MCF 10A (cell line): ENCODE results near the gene TPMT. TPM values are rescaled to one million over a fixed set of nuclear protein-coding genes. Genes with fewer than 3 reads are reported as not detected.

Experiments
- BruUV-seq: library from RNA; stranded (reverse); fragments of 400-500 nt; replicated peaks from 2 replicates; lab custom pipeline; 2021; lab: Mats Ljungman, UMichigan
- CTCF ChIA-PET: fragments of 300-600 bp; sonication (Branson Sonifier 250); formaldehyde crosslinking; extraction: SDS; loops from one replicate; lab custom pipeline; 2021; ENCODE audit warnings: antibody characterized with exemption, inconsistent platforms; lab: Yijun Ruan, JAX
- POLR2A ChIA-PET: fragments of 300-600, 350-650 bp; sonication (Branson Sonifier 250); formaldehyde crosslinking; extraction: SDS; loops from one replicate; lab custom pipeline; 2020; ENCODE audit warnings: antibody characterized with exemption, inconsistent platforms; lab: Yijun Ruan, JAX
- DNase-seq: peaks from one replicate; pipeline ENCODE4 v3.0.0-alpha.2; 2018; ENCODE audit not compliant: unreplicated experiment
- H3K27ac Mint-ChIP-seq: one replicate; pipeline ENCODE4 v1.8.0; 2022; ENCODE audit warnings: mild to moderate bottlenecking, low read depth, mixed read lengths; ENCODE audit not compliant: unreplicated experiment
- H3K27me3 Mint-ChIP-seq: one replicate; pipeline ENCODE4 v1.8.0; 2022; ENCODE audit warnings: mixed read lengths; ENCODE audit not compliant: insufficient read depth, unreplicated experiment
- H3K36me3 Mint-ChIP-seq: one replicate; pipeline ENCODE4 v1.8.0; 2022; ENCODE audit warnings: mild to moderate bottlenecking, moderate library complexity, mixed read lengths; ENCODE audit not compliant: insufficient read depth, unreplicated experiment
- H3K4me1 Mint-ChIP-seq: one replicate; pipeline ENCODE4 v1.8.0; 2022; ENCODE audit warnings: mixed read lengths; ENCODE audit not compliant: insufficient read depth, unreplicated experiment
- H3K4me3 Mint-ChIP-seq: one replicate; pipeline ENCODE4 v1.8.0; 2022; ENCODE audit warnings: mild to moderate bottlenecking, moderate library complexity, mixed read lengths; ENCODE audit not compliant: unreplicated experiment
- H3K9me3 Mint-ChIP-seq: one replicate; pipeline ENCODE4 v1.8.0; 2022; ENCODE audit warnings: mixed read lengths; ENCODE audit not compliant: unreplicated experiment
- intact Hi-C: fragments of 100-400 bp; cut with micrococcal nuclease; formaldehyde crosslinking; loops from 2 replicates; pipeline ENCODE4 v1.14.1; 2022
- total RNA-seq: library from RNA; stranded (reverse); gene quantifications from 2 replicates; pipeline ENCODE4 v1.2.3, GENCODE V29; 2022
- TF ChIP-seq, protein P1 (sequence below): fragments of 200-600 bp; IDR thresholded peaks from one replicate; pipeline ENCODE4 v1.8.0; 2022; ENCODE audit warnings: antibody characterized with exemption, mild to moderate bottlenecking; ENCODE audit not compliant: unreplicated experiment

Gene TPMT
- total RNA-seq, 1 experiment from 2014 or later, result 8.7 TPM

GRCh38 chr6:18081025-18081668 lies 73.7 kb downstream of the TPMT start:
- CTCF ChIA-PET, result interaction anchor here (0.6 kb wide), 1 partner anchor 88 kb away, joined by 3 read pairs; no protein-coding TSS in a partner anchor
- POLR2A ChIA-PET, result no interaction called here
- no peak overlapping the region for H3K27ac Mint-ChIP-seq
- intact Hi-C loops, result no loop called here
- DNase-seq, result no peak
- no peak overlapping the region for H3K4me3 Mint-ChIP-seq
- no peaks in the 10 kb centered on the region for H3K27me3 Mint-ChIP-seq
- no peaks in the 10 kb centered on the region for H3K9me3 Mint-ChIP-seq
- H3K4me1 Mint-ChIP-seq, result no peaks in the 10 kb centered on the region
- H3K36me3 Mint-ChIP-seq, result no peaks in the 10 kb centered on the region
- no TSS peak for BruUV-seq
- TF ChIP-seq, protein P1, sequence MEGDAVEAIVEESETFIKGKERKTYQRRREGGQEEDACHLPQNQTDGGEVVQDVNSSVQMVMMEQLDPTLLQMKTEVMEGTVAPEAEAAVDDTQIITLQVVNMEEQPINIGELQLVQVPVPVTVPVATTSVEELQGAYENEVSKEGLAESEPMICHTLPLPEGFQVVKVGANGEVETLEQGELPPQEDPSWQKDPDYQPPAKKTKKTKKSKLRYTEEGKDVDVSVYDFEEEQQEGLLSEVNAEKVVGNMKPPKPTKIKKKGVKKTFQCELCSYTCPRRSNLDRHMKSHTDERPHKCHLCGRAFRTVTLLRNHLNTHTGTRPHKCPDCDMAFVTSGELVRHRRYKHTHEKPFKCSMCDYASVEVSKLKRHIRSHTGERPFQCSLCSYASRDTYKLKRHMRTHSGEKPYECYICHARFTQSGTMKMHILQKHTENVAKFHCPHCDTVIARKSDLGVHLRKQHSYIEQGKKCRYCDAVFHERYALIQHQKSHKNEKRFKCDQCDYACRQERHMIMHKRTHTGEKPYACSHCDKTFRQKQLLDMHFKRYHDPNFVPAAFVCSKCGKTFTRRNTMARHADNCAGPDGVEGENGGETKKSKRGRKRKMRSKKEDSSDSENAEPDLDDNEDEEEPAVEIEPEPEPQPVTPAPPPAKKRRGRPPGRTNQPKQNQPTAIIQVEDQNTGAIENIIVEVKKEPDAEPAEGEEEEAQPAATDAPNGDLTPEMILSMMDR, result no peak

GRCh38 chr6:18080544-18080943 lies 74.3 kb downstream of the TPMT start:
- no TSS peak for BruUV-seq
- TF ChIP-seq, protein P1, result no peak
- POLR2A ChIA-PET, result no interaction called here
- CTCF ChIA-PET, result interaction anchor here (0.6 kb wide), 2 partner anchors 87 to 1115 kb away, joined by 3 to 4 read pairs; no protein-coding TSS in a partner anchor
- Mint-ChIP-seq H3K4me3 (no peak overlapping the region), H3K4me1 (no peaks in the 10 kb centered on the region), H3K27ac (no peak overlapping the region), H3K9me3 (peaks cover 5% of the 10 kb centered on the region), H3K36me3 (no peaks in the 10 kb centered on the region), H3K27me3 (no peaks in the 10 kb centered on the region)
- intact Hi-C loops, result no loop called here
- DNase-seq, result no peak

DNA sequence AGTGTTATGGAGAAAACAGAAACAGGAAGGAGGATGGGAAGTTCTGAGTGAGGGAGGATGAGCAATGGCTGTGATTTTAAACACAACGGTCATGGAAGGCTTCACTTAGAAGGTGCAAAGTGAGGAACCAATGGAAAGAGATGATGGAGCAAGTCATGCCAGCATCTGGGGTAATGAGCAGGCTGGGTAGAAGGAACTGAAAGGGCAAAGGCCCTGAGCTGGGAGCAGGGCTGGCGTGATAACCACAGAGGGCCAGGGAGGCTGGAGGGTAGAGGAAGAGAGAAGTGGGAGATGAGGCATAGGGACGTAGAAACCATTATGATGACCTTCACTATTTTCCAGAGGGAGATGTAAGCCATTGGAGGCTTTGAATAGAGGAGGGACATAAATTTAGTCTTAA lies 76.0 kb downstream of the TPMT start:
- Mint-ChIP-seq H3K9me3 (peaks cover 7% of the 10 kb centered on the region), H3K4me3 (no peak overlapping the region), H3K4me1 (no peaks in the 10 kb centered on the region), H3K36me3 (no peaks in the 10 kb centered on the region), H3K27ac (no peak overlapping the region), H3K27me3 (no peaks in the 10 kb centered on the region)
- no TSS peak for BruUV-seq
- DNase-seq, result no peak
- intact Hi-C loops, result no loop called here
- ChIA-PET CTCF (interaction anchor here (1.0 kb wide), 1 partner anchor 9 kb away, joined by 3 read pairs; no protein-coding TSS in a partner anchor), POLR2A (no interaction called here)
- TF ChIP-seq, protein P1, result no peak

Other genes starting within 250 kb of the TPMT start
- 24.1 and 33.5 TPM in 2 replicates for gene KIF13A, start 167.4 kb downstream of the TPMT start, total RNA-seq
- gene NHLRC1, start 32.4 kb downstream of the TPMT start, total RNA-seq, result not detected in 2 replicates
- gene KDM1B, start 345 bp upstream of the TPMT start, total RNA-seq, result 21.2 and 22.3 TPM in 2 replicates
- 118 and 148 TPM in 2 replicates for gene DEK, start 109.5 kb upstream of the TPMT start, total RNA-seq
- 40.6 and 57.9 TPM in 2 replicates for gene RNF144B, start 232.3 kb upstream of the TPMT start, total RNA-seq